Measurements from ENCODE around the gene KIAA1958. TPM values are rescaled to one million over a fixed set of nuclear protein-coding genes. Genes with fewer than 3 reads are reported as not detected.

Gene KIAA1958
- total RNA-seq, 1 experiment from 2014 or later, result 5.8 TPM

DNA sequence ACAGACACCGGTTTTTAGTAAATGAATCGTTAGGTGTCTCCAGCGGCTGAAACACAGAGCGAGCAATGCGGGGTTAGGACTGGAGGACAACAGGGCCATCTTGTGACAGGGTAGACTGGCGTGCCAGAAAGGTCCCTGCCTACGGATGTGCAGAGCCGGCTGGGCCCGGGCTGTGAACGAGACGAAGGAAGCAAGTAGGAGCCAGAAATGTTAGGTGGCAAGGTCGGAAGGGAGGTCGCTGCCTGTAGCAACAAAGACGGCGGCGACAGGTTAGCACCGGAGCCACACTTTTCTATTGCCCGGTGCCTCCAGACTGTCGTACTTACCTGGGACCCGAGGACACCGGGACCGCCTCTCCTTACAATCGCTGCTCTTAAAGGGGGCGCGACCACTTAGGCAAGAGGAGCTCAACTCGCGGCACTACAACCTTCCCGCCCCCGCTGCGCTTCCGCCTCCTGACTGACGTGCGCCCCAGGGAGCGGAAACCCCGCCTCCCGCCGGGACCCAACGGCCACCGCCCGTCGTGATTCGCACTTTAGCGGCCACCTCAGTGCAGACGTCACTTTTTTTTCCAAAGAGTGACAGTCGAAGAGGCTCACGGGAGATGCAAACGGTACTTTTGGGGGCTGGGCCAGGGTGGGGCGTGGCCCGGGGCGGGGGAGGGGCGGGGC, 231.2 kb downstream of the KIAA1958 start, which contains the start of gene INIP:
Gene INIP, minus strand, starts transcription at position 457 of the 671 bp plus-strand sequence. CDS start 1,632 bp downstream, outside the sequence.
- DNase-seq (ENCODE audit: unreplicated experiment), result peak; percentile 97
- H3K36me3 Mint-ChIP-seq (ENCODE audit: insufficient read depth, unreplicated experiment), result peaks cover 7% of the 10 kb centered on the region
- H3K27me3 Mint-ChIP-seq (ENCODE audit: insufficient read depth, unreplicated experiment), result no peaks in the 10 kb centered on the region
- peak; percentile 6 for TF ChIP-seq CTCF (IDR thresholded peaks at IDR 0.05; ENCODE audit: unreplicated experiment)
- peaks cover 9% of the 10 kb centered on the region for H3K4me1 Mint-ChIP-seq (ENCODE audit: insufficient read depth, unreplicated experiment)
- peak within 1 kb of the TSS; percentile 100 for H3K4me3 Mint-ChIP-seq (ENCODE audit: unreplicated experiment)
- BruUV-seq (replicated peaks), result TSS peak; percentile 75
- CTCF ChIA-PET, result interaction anchor here (0.6 to 3.8 kb wide), 9 partner anchors 14 to 270 kb away, joined by 3 to 17 read pairs (median 4); partner anchors contain the start of gene KIAA1958
- peak within 1 kb of the TSS; percentile 98 for H3K27ac Mint-ChIP-seq (ENCODE audit: low read depth, unreplicated experiment)
- intact Hi-C loops (cut with micrococcal nuclease), result loop anchor here (1.0 to 5.0 kb wide), 3 partner anchors 33 to 185 kb away; partner anchors contain the start of gene SNX30
- POLR2A ChIA-PET, result interaction anchor here (0.6 to 3.8 kb wide), 25 partner anchors 9 to 1621 kb away, joined by 3 to 46 read pairs (median 4); partner anchors contain the start of genes HSDL2, KIAA1958 and SNX30
- H3K9me3 Mint-ChIP-seq (ENCODE audit: unreplicated experiment), result peaks cover 3% of the 10 kb centered on the region

Other genes starting within 250 kb of the KIAA1958 start
- gene PTBP3, start 153.2 kb upstream of the KIAA1958 start, total RNA-seq (2022), result 79.2 and 83.4 TPM in 2 replicates
- gene HSDL2, start 106.7 kb upstream of the KIAA1958 start, total RNA-seq (2022), result 20.6 and 26.7 TPM in 2 replicates
- 28.0 and 33.5 TPM in 2 replicates for gene INIP, start 231.3 kb downstream of the KIAA1958 start, total RNA-seq (2022)

Data from MCF 10A (cell line).